Amniotic epithelial cell (primary cell): ENCODE data around the gene ZKSCAN8.
A peak's percentile ranks its signal among the peaks of the same experiment; 100 is the strongest.
"Not testable (repeated sequence)": the region's sequence is repeated elsewhere in the genome, so short reads cannot be mapped to it uniquely, and the experiment has no call there.

Experiments
- DNase-seq: peaks from one replicate; pipeline ENCODE4 v3.0.0-alpha.2; 2010; ENCODE audit warnings: low read depth

Gene ZKSCAN8

GRCh38 chr6:28141500-28142329, at the start of gene ZKSCAN8:
TSS of gene ZKSCAN8 (plus strand) at chr6:28141883. CDS start at chr6:28148408, 6,525 bp downstream.
- peak; percentile 86 for DNase-seq

- DNase-seq = not testable (repeated sequence)
Measured at GRCh38 chr6:28102222-28102621, 39.5 kb upstream of the ZKSCAN8 start.

GRCh38 chr6:28102699-28103098, 39.0 kb upstream of the ZKSCAN8 start:
- DNase-seq = not testable (repeated sequence)

- DNase-seq = peak; percentile 76
Measured at GRCh38 chr6:28104392-28105244, 37.1 kb upstream of the ZKSCAN8 start.

DNA sequence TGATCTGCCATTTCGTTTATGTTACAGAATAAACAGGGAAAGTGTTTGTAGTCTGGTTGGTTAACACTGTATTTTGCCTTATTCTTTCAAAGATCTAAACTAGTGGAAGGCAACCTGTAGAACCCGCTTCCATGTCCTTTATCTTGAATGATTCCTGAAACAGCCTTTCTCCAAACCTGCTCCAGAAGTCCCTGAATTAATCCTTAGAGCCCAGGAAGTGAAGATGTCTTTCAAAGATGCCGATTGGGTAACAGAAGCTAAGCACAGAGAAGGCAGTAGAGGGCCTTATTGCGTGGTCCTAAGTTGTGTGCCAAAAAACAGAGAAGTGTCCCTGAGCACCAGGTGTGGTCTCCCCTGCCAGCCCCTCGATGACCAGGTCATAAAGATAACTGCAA, 36.4 kb upstream of the ZKSCAN8 start:
- peak; percentile 24 for DNase-seq

DNA sequence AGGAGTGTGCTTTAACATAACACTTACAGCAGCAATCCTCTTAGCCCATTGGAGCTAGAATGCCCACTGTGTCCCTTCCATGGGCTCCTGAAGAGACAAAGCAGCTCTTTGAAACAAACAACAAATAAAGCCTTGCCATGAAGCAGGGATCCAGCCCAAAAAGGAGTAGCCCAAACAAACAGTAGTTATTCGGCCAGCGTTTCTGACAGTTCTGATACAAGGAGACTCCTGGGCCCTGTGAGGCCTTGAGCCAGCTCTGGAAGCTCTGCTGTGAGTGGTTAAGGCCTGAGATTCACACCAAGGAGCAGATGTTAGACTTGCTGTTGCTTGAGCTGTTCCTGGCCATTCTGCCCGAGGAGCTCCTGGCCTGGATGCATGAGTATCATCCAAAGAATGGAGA, 34.2 kb upstream of the ZKSCAN8 start:
- DNase-seq = no peak

GRCh38 chr6:28111964-28112363, 29.7 kb upstream of the ZKSCAN8 start:
- no peak for DNase-seq

GRCh38 chr6:28115799-28116198, 25.9 kb upstream of the ZKSCAN8 start:
- no peak for DNase-seq

DNA sequence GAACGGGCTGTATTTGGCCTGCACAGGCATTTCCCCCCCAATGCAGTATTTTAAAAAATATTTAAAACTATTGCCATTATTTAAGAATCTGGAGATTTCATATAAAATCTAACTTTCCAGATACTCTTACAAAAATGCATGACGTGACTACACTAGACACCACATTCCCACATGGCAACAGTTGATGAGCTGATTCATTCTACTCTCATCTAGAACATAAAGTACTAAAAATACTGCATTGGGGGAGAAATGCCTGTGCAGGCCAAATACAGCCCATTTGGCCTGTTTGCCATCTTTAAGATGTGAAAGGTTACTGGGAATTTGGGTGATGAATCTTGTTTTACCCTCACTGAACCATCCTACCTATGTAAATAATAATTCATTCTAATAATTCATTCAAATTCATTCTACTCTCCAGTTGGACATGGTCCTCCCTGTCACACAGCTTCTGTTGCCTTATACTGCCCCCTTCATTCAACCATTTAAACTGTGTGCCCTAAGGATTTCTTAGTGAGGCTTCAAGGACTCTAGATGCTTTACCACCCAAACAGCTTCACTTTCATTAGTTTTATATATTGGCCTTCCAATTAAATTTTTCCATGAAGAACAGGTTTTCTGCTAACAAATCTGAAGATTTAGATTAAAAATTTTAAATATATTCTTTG, 24.2 kb upstream of the ZKSCAN8 start:
- peak; percentile 28 for DNase-seq

DNA sequence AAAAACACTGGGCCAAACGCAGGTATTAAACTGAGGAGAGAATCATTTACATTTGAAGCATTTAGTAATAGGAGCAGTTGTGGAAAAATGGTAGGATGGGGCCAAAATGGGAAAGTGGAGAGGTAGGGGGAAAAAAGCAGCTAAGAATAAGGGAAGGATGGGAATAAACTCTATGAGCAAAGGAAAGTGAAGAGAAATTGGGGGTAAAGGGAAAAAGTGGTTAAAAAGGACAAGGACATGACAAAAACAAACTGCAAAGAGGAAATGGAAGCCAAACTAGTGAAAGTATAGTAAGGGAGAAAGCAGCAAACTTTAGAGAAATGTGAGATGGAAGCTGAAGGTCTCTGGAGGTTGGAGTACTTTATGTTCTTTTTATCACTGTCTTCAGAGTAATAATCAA, 23.5 kb upstream of the ZKSCAN8 start:
- DNase-seq = no peak

- DNase-seq = no peak
Measured at GRCh38 chr6:28121876-28122275, 19.8 kb upstream of the ZKSCAN8 start.

GRCh38 chr6:28122283-28122682, 19.4 kb upstream of the ZKSCAN8 start:
- DNase-seq = not testable (repeated sequence)

DNA sequence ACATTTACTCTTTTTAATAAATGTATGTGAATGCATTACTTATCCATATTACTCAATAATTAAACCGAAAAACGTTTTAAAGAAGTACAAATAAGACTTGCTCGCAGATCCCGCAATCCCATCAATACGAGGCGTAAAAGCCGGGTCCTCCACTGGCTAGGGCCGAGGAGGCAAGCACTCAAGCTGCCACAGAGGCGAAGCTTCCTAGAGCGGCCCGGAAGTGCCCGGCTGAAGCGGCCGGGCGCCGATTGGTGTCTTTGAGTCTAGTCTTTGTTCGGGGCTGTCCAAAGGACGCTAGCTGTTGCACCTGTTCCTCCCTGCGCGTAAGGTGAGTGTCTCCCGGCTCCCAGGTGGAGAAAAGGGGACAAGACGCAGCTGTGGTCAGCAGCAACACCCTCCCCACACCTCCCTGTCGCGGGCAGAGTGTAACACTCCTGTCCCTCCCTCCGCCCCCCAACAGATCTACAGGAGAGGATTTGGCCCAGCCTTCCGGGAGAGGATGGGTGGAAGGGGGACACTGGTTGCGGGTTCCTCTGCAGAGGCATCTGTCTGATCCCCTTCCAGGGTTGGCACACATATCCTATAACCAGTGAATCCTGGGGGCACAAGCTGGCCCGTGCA, 17.2 kb upstream of the ZKSCAN8 start, which contains the start of gene ZSCAN16:
TSS of gene ZSCAN16 (plus strand) at position 260 of the 621 bp plus-strand sequence. CDS start 835 bp downstream, outside the sequence.
- peak; percentile 80 for DNase-seq

DNA sequence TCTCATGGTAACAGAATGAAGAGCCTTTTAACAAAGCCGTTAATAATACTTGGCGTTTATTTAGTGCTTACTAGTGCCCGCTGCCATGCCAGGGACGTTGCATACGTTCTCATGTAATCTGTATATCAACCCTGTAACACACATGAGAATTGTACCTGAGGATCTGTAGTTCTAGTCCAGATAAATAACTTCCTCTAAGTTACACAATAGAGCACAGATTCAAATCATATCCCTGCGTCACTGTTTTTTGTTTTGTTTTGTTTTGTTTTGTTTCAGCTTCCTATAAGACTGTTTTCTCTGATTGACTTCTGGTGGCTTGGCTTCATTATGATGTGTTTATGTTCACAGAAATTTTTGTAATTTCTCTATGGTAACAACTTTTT, 16.7 kb upstream of the ZKSCAN8 start:
- DNase-seq = no peak

DNA sequence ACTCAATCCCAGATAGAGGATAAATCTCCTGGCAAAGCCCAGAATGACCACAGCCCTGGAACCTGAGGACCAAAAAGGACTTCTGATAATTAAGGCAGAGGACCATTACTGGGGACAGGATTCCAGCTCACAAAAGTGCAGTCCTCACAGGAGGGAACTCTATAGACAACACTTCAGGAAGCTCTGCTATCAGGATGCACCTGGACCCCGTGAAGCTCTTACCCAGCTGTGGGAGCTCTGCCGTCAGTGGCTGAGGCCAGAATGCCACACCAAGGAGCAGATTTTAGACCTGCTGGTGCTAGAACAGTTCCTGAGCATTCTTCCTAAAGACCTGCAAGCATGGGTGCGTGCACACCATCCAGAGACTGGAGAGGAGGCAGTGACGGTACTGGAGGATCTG, 16.3 kb upstream of the ZKSCAN8 start:
- no peak for DNase-seq

GRCh38 chr6:28134015-28134414, 7.7 kb upstream of the ZKSCAN8 start:
- peak; percentile 23 for DNase-seq

GRCh38 chr6:28134716-28135115, 7.0 kb upstream of the ZKSCAN8 start:
- no peak for DNase-seq

DNA sequence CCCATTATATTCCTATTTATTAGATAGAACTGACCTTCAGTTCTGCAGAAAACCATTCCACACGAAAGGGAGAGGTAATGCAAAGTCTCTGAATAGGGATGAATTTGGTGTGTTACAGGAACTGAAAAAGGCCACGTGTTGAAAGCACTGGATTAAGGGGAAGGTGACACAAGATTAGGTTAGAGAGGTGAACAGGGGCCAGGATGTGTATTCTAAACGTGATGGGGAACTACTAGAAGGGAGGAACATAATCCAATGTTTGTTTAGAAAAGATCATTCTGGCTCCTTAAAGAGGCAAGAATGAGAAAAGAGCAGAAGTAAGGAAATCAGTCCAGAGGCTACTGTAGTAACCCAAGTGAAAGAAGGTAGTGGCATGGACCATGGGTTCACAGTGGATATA, 6.3 kb upstream of the ZKSCAN8 start:
- no peak for DNase-seq

- peak; percentile 96 for DNase-seq
Measured at GRCh38 chr6:28136585-28137504, 4.8 kb upstream of the ZKSCAN8 start.

- DNase-seq = peak; percentile 14
Measured at GRCh38 chr6:28137505-28137981, 4.1 kb upstream of the ZKSCAN8 start.
